ENCODE results near the gene KRTAP10-6.
"Not testable (repeated sequence)": the region's sequence is repeated elsewhere in the genome, so short reads cannot be mapped to it uniquely, and the experiment has no call there.

KRTAP10-6 gene

GRCh38 chr21:44592446-44593311 is at the start of gene KRTAP10-6:
Gene KRTAP10-6 (minus strand): TSS chr21:44592505. CDS start chr21:44592484, 21 bp downstream.
- DNase-seq (ENCODE audit: low spot score): no peak

- DNase-seq (ENCODE audit: low spot score): no peak
Observed at GRCh38 chr21:44640761-44641160, 48.5 kb upstream of the KRTAP10-6 start.

- DNase-seq (ENCODE audit: low spot score): no peak
Observed at GRCh38 chr21:44639331-44639655, 47.0 kb upstream of the KRTAP10-6 start.

- DNase-seq (ENCODE audit: low spot score): not testable (repeated sequence)
Observed at GRCh38 chr21:44638506-44639330, 46.4 kb upstream of the KRTAP10-6 start.

GRCh38 chr21:44637851-44638348 is 45.6 kb upstream of the KRTAP10-6 start:
- not testable (repeated sequence) for DNase-seq (ENCODE audit: low spot score)

- no peak for DNase-seq (ENCODE audit: low spot score)
Observed at GRCh38 chr21:44637018-44637850, 44.9 kb upstream of the KRTAP10-6 start, which contains the start of gene KRTAP10-10. Gene KRTAP10-10 (plus strand): TSS chr21:44637356. CDS start chr21:44637418, 62 bp downstream.

GRCh38 chr21:44636209-44637017 is 44.1 kb upstream of the KRTAP10-6 start:
- DNase-seq (ENCODE audit: low spot score): no peak

- DNase-seq (ENCODE audit: low spot score): no peak
Observed at GRCh38 chr21:44632067-44632466, 39.8 kb upstream of the KRTAP10-6 start.

GRCh38 chr21:44630440-44630839 is 38.1 kb upstream of the KRTAP10-6 start:
- DNase-seq (ENCODE audit: low spot score): no peak

GRCh38 chr21:44628707-44629391 is 36.5 kb upstream of the KRTAP10-6 start:
- no peak for DNase-seq (ENCODE audit: low spot score)

GRCh38 chr21:44627831-44628233 is 35.5 kb upstream of the KRTAP10-6 start:
- not testable (repeated sequence) for DNase-seq (ENCODE audit: low spot score)

GRCh38 chr21:44627181-44627822 is 35.0 kb upstream of the KRTAP10-6 start:
- DNase-seq (ENCODE audit: low spot score): not testable (repeated sequence)

GRCh38 chr21:44626673-44627143 is 34.4 kb upstream of the KRTAP10-6 start, which contains the start of gene KRTAP10-9:
Gene KRTAP10-9 (plus strand): TSS chr21:44627093. CDS start chr21:44627172, 79 bp downstream.
- DNase-seq (ENCODE audit: low spot score): no peak

- no peak for DNase-seq (ENCODE audit: low spot score)
Observed at GRCh38 chr21:44626262-44626661, 34.0 kb upstream of the KRTAP10-6 start.

GRCh38 chr21:44625756-44626155 is 33.5 kb upstream of the KRTAP10-6 start:
- DNase-seq (ENCODE audit: low spot score): no peak

- no peak for DNase-seq (ENCODE audit: low spot score)
Observed at GRCh38 chr21:44623575-44623974, 31.3 kb upstream of the KRTAP10-6 start.

GRCh38 chr21:44619886-44620285 is 27.6 kb upstream of the KRTAP10-6 start:
- DNase-seq (ENCODE audit: low spot score): no peak

- no peak for DNase-seq (ENCODE audit: low spot score)
Observed at GRCh38 chr21:44618909-44619308, 26.6 kb upstream of the KRTAP10-6 start.

- DNase-seq (ENCODE audit: low spot score): no peak
Observed at GRCh38 chr21:44618504-44618903, 26.2 kb upstream of the KRTAP10-6 start.
